GM12891 (cell line): ENCODE measurements around the gene LRRC56.

Experiments used
- PAX5 ChIP-seq: IDR thresholded peaks from 2 replicates; pipeline ENCODE4 v1.6.1; 2011; ENCODE audit warnings: low read length, moderate library complexity, mild to moderate bottlenecking; ENCODE audit not compliant: insufficient read depth, severe bottlenecking
- POLR2A ChIP-seq: IDR thresholded peaks from 2 replicates; pipeline ENCODE4 v1.6.1; 2011; ENCODE audit warnings: low read depth, low read length, control low read depth
- POLR2AphosphoS5 ChIP-seq: IDR thresholded peaks from 2 replicates; pipeline ENCODE4 v1.6.1; 2011; ENCODE audit warnings: low read depth, low read length, control low read depth
- SPI1 ChIP-seq: IDR thresholded peaks from 2 replicates; pipeline ENCODE4 v1.6.1; 2011; ENCODE audit warnings: low read depth, low read length, control low read depth

- TF ChIP-seq POLR2AphosphoS5: no peak
- no peak for TF ChIP-seq POLR2A
- no peak for TF ChIP-seq SPI1
- no peak for TF ChIP-seq PAX5
Observed at GRCh38 chr11:584287-584686, 47.0 kb downstream of the LRRC56 start.
